Skin epidermis (tissue), 12 donors: ENCODE data around the gene PPP1R3G.
"Not testable (repeated sequence)": the region's sequence is repeated elsewhere in the genome, so short reads cannot be mapped to it uniquely, and the experiment has no call there.

Experiments
- H3K27ac ChIP-seq, 21 experiments: fragments of 200-600 bp; sonication (generic) in 11 of 21; one replicate each; pipeline ENCODE4 v1.5.0; 2020; ENCODE audit warnings: mild to moderate bottlenecking in 3 of 21, inconsistent platforms in 2 of 21, moderate library complexity in 2 of 21
- H3K4me3 ChIP-seq, 7 experiments: fragments of 200-600 bp; sonication (generic) in 2 of 7; one replicate each; pipeline ENCODE4 v1.5.0; 2020; ENCODE audit warnings: inconsistent platforms in 2 of 7, mild to moderate bottlenecking in 2 of 7, moderate library complexity in 1 of 7

The PPP1R3G gene

GRCh38 chr6:5112066-5112799 lies 27.1 kb downstream of the PPP1R3G start:
- Histone ChIP-seq H3K27ac (no peak overlapping the region), H3K4me3 (no peak overlapping the region)

GRCh38 chr6:5113096-5113495 lies 28.0 kb downstream of the PPP1R3G start:
- H3K27ac ChIP-seq: no peak overlapping the region

GRCh38 chr6:5115168-5115567 lies 30.0 kb downstream of the PPP1R3G start:
- no peak overlapping the region for H3K27ac ChIP-seq
- no peak overlapping the region for H3K4me3 ChIP-seq

More at GRCh38 chr6:5113096-5113495, 28.0 kb downstream of the PPP1R3G start:
- no peak overlapping the region for H3K4me3 ChIP-seq

- Histone ChIP-seq H3K4me3 (no peak overlapping the region), H3K27ac (no peak overlapping the region)
These were observed 31.3 kb downstream of the PPP1R3G start for GRCh38 chr6:5116243-5116991.

GRCh38 chr6:5119090-5119951 lies 34.2 kb downstream of the PPP1R3G start:
- Histone ChIP-seq H3K27ac (no peak overlapping the region), H3K4me3 (no peak overlapping the region)

GRCh38 chr6:5120011-5120410 lies 34.9 kb downstream of the PPP1R3G start:
- Histone ChIP-seq H3K4me3 (no peak overlapping the region), H3K27ac (no peak overlapping the region)

- H3K4me3 ChIP-seq, H3K27ac ChIP-seq: not testable (repeated sequence)
These were observed 35.4 kb downstream of the PPP1R3G start for GRCh38 chr6:5120543-5120942.

- Histone ChIP-seq H3K4me3 (no peak overlapping the region), H3K27ac (no peak overlapping the region)
These were observed 36.3 kb downstream of the PPP1R3G start for GRCh38 chr6:5121479-5121878.

GRCh38 chr6:5121956-5122355 lies 36.8 kb downstream of the PPP1R3G start:
- Histone ChIP-seq H3K27ac (no peak overlapping the region), H3K4me3 (no peak overlapping the region)

- no peak overlapping the region for H3K27ac ChIP-seq
- no peak overlapping the region for H3K4me3 ChIP-seq
These were observed 37.5 kb downstream of the PPP1R3G start for GRCh38 chr6:5122504-5123112.

GRCh38 chr6:5123296-5124143 lies 38.4 kb downstream of the PPP1R3G start:
- Histone ChIP-seq H3K4me3 (no peak overlapping the region), H3K27ac (no peak overlapping the region)

GRCh38 chr6:5124526-5124925 lies 39.4 kb downstream of the PPP1R3G start:
- no peak overlapping the region for H3K4me3 ChIP-seq
- no peak overlapping the region for H3K27ac ChIP-seq

GRCh38 chr6:5125152-5126006 lies 40.2 kb downstream of the PPP1R3G start:
- Histone ChIP-seq H3K27ac (no peak overlapping the region), H3K4me3 (no peak overlapping the region)

- H3K27ac ChIP-seq: no peak overlapping the region
- H3K4me3 ChIP-seq: no peak overlapping the region
These were observed 41.1 kb downstream of the PPP1R3G start for GRCh38 chr6:5126214-5126613.

- Histone ChIP-seq H3K27ac (no peak overlapping the region), H3K4me3 (no peak overlapping the region)
These were observed 42.1 kb downstream of the PPP1R3G start for GRCh38 chr6:5127106-5127687.

- Histone ChIP-seq H3K4me3 (no peak overlapping the region), H3K27ac (no peak overlapping the region)
These were observed 43.2 kb downstream of the PPP1R3G start for GRCh38 chr6:5128351-5128750.

GRCh38 chr6:5130135-5130866 lies 45.2 kb downstream of the PPP1R3G start:
- H3K4me3 ChIP-seq: no peak overlapping the region
- no peak overlapping the region for H3K27ac ChIP-seq
